Smooth muscle cell (in vitro differentiated cells): ENCODE data around the gene HECTD2. TPM values are rescaled to one million over a fixed set of nuclear protein-coding genes. Genes with fewer than 3 reads are reported as not detected.

Experiments
- DNase-seq: peaks from one replicate; lab custom pipeline; 2025; ENCODE audit not compliant: unreplicated experiment; lab: John Stamatoyannopoulos, UW
- H2AFZ ChIP-seq: fragments of 200-600 bp; sonication (generic); 2 replicates; pipeline ENCODE4 v1.6.0; 2016; ENCODE audit warnings: antibody characterized with exemption, low read depth, mild to moderate bottlenecking
- H3F3A ChIP-seq: fragments of 200-600 bp; sonication (generic); 2 replicates; pipeline ENCODE4 v1.6.0; 2017; ENCODE audit warnings: antibody characterized with exemption, low read depth
- H3K27ac ChIP-seq: fragments of 200-600 bp; sonication (generic); 2 replicates; pipeline ENCODE4 v1.5.1; 2016; ENCODE audit warnings: low read depth, mild to moderate bottlenecking
- H3K27me3 ChIP-seq: fragments of 200-600 bp; sonication (generic); 2 replicates; pipeline ENCODE4 v1.6.1; 2016; ENCODE audit warnings: low read depth, mild to moderate bottlenecking
- H3K36me3 ChIP-seq: fragments of 200-600 bp; sonication (generic); 2 replicates; pipeline ENCODE4 v1.5.1; 2016; ENCODE audit warnings: low read depth
- H3K4me1 ChIP-seq: fragments of 200-600 bp; sonication (generic); 2 replicates; pipeline ENCODE4 v1.5.1; 2016; ENCODE audit warnings: low read depth
- H3K4me2 ChIP-seq: fragments of 200-600 bp; sonication (generic); 2 replicates; pipeline ENCODE4 v1.6.0; 2016; ENCODE audit warnings: mild to moderate bottlenecking
- H3K4me3 ChIP-seq: fragments of 200-600 bp; sonication (generic); 2 replicates; pipeline ENCODE4 v1.5.1; 2016; ENCODE audit warnings: mild to moderate bottlenecking
- H3K79me2 ChIP-seq: fragments of 200-600 bp; sonication (generic); 2 replicates; pipeline ENCODE4 v1.6.0; 2016; ENCODE audit warnings: low read depth, mild to moderate bottlenecking
- H3K9ac ChIP-seq: fragments of 200-600 bp; sonication (generic); 2 replicates; pipeline ENCODE4 v1.6.0; 2016; ENCODE audit warnings: low read depth
- H3K9me3 ChIP-seq: fragments of 200-600 bp; sonication (generic); replicated peaks from 2 replicates; pipeline ENCODE4 v1.5.1; 2016; ENCODE audit warnings: low read depth
- H4K20me1 ChIP-seq: fragments of 200-600 bp; sonication (generic); 2 replicates; pipeline ENCODE4 v1.6.0; 2016; ENCODE audit warnings: low read depth
- CTCF ChIP-seq: fragments of 200-600 bp; sonication (generic); IDR thresholded peaks from 2 replicates; pipeline ENCODE4 v1.5.1; 2017; ENCODE audit warnings: borderline replicate concordance, mild to moderate bottlenecking, antibody characterized with exemption; ENCODE audit not compliant: insufficient read depth, poor library complexity, severe bottlenecking
- WGBS: methylation state at CpG from one replicate; pipeline ENCODE4 v1.1.7; 2016; ENCODE audit warnings: low lambda C conversion rate; 5-methylcytosine and 5-hydroxymethylcytosine counted together
- polyA plus RNA-seq: library from polyadenylated mRNA; unstranded; fragments of >200 nt; fragmentation: Nextera tagmentation; extraction: Ambion mirVana; gene quantifications from 2 replicates; pipeline ENCODE4 v1.2.1, GENCODE V29; 2016
- total RNA-seq: library from RNA; depleted of rRNA; stranded (reverse); fragments of >200 nt; gene quantifications from 2 replicates; pipeline ENCODE4 v1.2.3, GENCODE V29; 2014

Gene HECTD2
- total and polyA plus RNA-seq, 2 experiments from 2014 or later = 4.4 to 12.7 TPM

DNA sequence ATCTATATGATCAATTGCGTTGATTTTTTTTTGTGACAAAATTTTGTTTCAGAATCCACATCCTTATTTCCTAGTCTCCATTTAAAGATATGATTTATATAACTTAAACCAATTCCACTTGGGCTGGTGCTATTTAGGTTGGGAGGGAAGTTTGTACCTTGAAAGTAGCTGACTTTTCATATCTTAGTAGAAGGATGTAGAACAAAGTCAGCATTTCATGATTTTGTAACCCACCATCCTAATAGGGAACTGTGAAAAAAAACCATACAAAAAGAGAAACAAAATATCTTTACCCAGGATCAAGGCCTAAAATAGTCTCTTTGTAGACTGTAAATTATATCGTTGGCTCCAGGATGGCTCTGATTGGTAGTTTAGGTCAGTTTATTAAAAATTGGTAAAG lies 8.3 kb downstream of the HECTD2 start:
- peaks cover 14% of the 10 kb centered on the region for H3K4me1 ChIP-seq
- H3K27me3 ChIP-seq = no peaks in the 10 kb centered on the region
- WGBS = 98% methylated on average over 2 of the region's 2 CpGs
- no peaks in the 10 kb centered on the region for H3K36me3 ChIP-seq
- peaks cover 64% of the 10 kb centered on the region for H4K20me1 ChIP-seq
- H3K79me2 ChIP-seq = peaks cover 60% of the 10 kb centered on the region
- H2AFZ ChIP-seq = no peak overlapping the region
- H3K4me2 ChIP-seq = no peak overlapping the region
- no peaks in the 10 kb centered on the region for H3K9me3 ChIP-seq
- no peak overlapping the region for H3K4me3 ChIP-seq
- H3K27ac ChIP-seq = no peak overlapping the region
- H3F3A ChIP-seq = peaks cover 9% of the 10 kb centered on the region
- no peak for DNase-seq
- H3K9ac ChIP-seq = no peak overlapping the region
- no peak for TF ChIP-seq CTCF

- Histone ChIP-seq H3K27ac (no peak overlapping the region), H3K79me2 (peaks cover 60% of the 10 kb centered on the region), H4K20me1 (peaks cover 54% of the 10 kb centered on the region), H3K27me3 (no peaks in the 10 kb centered on the region), H2AFZ (no peak overlapping the region), H3K9ac (no peak overlapping the region), H3F3A (no peaks in the 10 kb centered on the region), H3K4me1 (peaks cover 3% of the 10 kb centered on the region), H3K4me3 (no peak overlapping the region), H3K36me3 (peaks cover under 1% of the 10 kb centered on the region), H3K9me3 (no peaks in the 10 kb centered on the region), H3K4me2 (no peak overlapping the region)
- 88% methylated on average over 2 of the region's 2 CpGs for WGBS
- no peak for DNase-seq
- no peak for TF ChIP-seq CTCF
Measured at GRCh38 chr10:91420868-91421267, 10.7 kb downstream of the HECTD2 start.

GRCh38 chr10:91422915-91423314 lies 12.8 kb downstream of the HECTD2 start:
- Histone ChIP-seq H3K79me2 (peaks cover 50% of the 10 kb centered on the region), H3K36me3 (peaks cover 8% of the 10 kb centered on the region), H3F3A (no peaks in the 10 kb centered on the region), H3K9ac (no peak overlapping the region), H3K9me3 (no peaks in the 10 kb centered on the region), H3K4me1 (no peaks in the 10 kb centered on the region), H4K20me1 (peaks cover 39% of the 10 kb centered on the region), H2AFZ (no peak overlapping the region), H3K4me3 (no peak overlapping the region), H3K27me3 (no peaks in the 10 kb centered on the region), H3K4me2 (no peak overlapping the region), H3K27ac (no peak overlapping the region)
- TF ChIP-seq CTCF = no peak
- WGBS = 62% methylated on average over 2 of the region's 2 CpGs
- no peak for DNase-seq

DNA sequence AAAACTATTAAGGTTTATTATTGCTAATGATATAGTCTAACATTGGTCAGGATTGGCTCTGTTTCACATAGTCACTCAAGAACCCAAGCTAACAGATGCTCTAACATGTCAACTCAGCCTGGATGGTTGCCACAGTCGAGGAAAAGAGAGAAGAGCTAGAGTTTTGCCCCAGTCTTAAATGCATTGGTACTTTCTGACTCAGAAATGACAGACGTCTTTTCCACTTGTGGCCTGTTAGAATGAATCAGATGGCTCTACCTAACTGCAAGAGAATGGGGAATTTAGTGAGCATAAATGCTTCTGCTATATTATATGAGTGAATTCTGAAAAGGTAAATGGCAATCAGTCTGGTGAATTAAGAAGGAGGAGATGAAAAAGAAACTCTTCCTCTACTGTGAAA lies 13.9 kb downstream of the HECTD2 start:
- no peaks in the 10 kb centered on the region for H3K9me3 ChIP-seq
- peaks cover 8% of the 10 kb centered on the region for H3K36me3 ChIP-seq
- WGBS = 56% methylated on average over 2 of the region's 2 CpGs
- DNase-seq = no peak
- no peak overlapping the region for H3K4me2 ChIP-seq
- no peak for TF ChIP-seq CTCF
- no peak overlapping the region for H3K4me3 ChIP-seq
- H3F3A ChIP-seq = no peaks in the 10 kb centered on the region
- H3K9ac ChIP-seq = no peak overlapping the region
- no peak overlapping the region for H2AFZ ChIP-seq
- H4K20me1 ChIP-seq = peaks cover 28% of the 10 kb centered on the region
- H3K27me3 ChIP-seq = no peaks in the 10 kb centered on the region
- H3K4me1 ChIP-seq = no peaks in the 10 kb centered on the region
- H3K27ac ChIP-seq = no peak overlapping the region
- H3K79me2 ChIP-seq = peaks cover 39% of the 10 kb centered on the region
